CD1c-positive myeloid dendritic cell (primary cell): Measurements from ENCODE around the gene C5orf63.
"Not testable (repeated sequence)": the region's sequence is repeated elsewhere in the genome, so short reads cannot be mapped to it uniquely, and the experiment has no call there.

Experiments used
- DNase-seq: peaks from one replicate; pipeline ENCODE4 v3.0.0-alpha.2; 2016; ENCODE audit errors: extremely low spot score

C5orf63 gene

DNA sequence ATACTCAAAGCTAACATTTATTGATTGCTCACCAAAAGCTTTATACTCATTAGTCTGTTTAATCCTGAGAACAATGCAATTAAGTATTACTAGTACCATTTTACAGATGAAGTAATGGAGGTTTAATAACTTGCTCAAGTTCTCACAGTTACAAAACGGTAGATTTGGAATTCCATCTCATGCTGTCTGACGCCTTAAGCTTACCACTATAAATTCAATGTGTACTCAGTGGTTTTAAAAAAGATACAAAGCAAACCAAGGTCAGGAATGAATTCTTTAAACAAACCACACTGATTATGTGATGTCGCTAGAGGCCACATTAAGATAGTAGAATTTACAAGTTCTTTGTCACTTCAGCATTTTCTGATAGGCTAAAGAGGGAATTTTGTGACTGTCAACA, 1.2 kb upstream of the C5orf63 start:
- no peak for DNase-seq

GRCh38 chr5:127070243-127070642, 3.1 kb downstream of the C5orf63 start:
- no peak for DNase-seq

- DNase-seq = no peak
Measured at GRCh38 chr5:127068493-127069214, 4.6 kb downstream of the C5orf63 start.

DNA sequence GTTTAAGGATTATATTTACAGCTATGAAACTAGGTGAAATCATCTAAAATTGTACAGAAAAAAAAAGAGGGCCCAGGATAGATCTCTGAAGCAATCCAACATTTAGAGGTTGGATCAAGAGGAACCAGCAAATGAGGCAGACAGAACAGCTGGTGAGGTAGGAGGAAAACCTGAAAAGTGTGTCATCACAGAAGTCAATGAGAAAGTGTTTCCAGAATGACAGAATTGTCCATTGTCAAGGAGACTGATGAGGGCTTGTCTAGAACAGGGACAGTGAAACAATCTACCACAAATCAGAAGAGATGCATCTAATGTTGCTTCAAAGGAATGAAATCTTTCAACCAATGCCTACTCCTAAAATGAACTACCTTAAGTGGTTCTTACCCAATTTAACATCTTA, 6.6 kb downstream of the C5orf63 start:
- no peak for DNase-seq

GRCh38 chr5:127064253-127064840, 9.0 kb downstream of the C5orf63 start:
- no peak for DNase-seq

- DNase-seq = no peak
Measured at GRCh38 chr5:127063257-127063913, 9.9 kb downstream of the C5orf63 start.

DNA sequence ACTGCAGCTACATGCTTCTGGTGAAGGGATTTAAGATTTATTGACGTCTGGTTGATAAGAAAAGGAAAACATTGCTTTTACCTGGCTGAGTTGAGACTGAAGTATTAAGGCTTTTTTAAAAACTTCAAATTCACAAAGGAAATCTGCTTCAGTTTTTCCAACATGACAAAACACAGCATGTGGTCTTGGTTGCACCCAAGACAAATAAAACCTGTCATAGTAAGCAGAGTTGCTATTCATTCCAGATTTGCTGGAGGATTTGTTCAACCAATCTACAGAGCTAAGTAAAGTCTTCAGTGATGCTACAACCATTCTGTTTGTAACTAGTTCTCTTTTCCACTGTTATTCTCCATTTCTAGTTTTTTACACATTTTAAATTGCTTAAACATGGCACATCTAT, 11.3 kb downstream of the C5orf63 start:
- DNase-seq = no peak

DNA sequence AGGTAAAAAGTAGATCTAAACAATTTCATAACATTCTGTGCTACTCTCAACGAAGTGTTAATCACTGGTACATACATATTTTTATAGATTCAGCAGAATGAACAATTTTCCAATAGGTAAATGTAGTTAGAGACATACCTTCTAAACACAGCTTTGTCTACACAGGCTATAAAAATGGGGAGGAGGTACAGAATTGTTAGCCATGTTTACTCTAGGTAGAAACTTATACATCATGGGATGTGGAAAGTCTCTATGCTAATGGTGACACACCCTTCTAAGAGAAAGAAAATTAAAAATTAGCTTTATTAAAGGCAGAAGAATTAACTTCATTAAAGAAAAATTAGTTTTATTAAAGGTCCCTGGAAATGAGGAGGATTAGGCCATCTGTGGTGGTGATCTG, 11.8 kb downstream of the C5orf63 start:
- DNase-seq = no peak

GRCh38 chr5:127060470-127060985, 12.8 kb downstream of the C5orf63 start:
- no peak for DNase-seq

DNA sequence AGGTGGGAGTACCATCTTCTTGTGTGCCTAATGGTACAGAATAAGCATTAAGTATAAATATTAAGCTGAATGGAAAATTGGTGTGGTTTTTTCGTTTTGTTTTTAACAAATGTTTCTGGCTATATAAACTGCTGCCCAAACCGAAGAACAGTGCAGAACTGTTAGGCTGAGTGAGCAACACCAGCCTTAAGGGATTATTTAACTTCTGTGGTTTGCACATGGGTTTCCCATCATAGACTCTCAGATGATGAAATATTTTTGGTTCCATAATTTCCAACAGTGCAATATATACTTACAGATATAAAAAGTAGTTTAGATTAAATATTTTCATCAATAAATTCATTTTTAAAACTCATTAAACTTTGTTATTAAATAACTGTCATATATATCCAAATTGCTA, 16.4 kb downstream of the C5orf63 start:
- no peak for DNase-seq

- DNase-seq = no peak
Measured at GRCh38 chr5:127055880-127056653, 17.2 kb downstream of the C5orf63 start.

GRCh38 chr5:127053551-127053950, 19.8 kb downstream of the C5orf63 start:
- DNase-seq = not testable (repeated sequence)

DNA sequence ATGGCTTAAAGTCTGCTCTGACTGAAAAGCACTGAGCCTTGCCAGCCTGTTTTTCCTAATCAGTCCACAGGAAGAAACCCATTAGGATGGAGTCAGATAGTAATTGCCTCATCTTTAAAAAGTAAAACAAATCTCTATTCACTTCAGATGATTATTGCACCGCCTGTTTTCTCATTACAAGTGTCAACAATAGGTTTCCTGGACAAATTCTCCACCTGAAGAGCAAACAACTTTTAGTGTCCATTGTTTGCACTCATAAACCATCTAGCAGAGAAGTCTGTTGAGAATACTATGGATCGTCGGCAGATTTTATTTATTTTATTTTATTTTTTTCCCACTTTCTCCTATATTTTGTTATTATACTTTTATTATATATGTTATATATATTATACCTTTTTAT, 20.3 kb downstream of the C5orf63 start:
- no peak for DNase-seq

GRCh38 chr5:127051591-127051990, 21.7 kb downstream of the C5orf63 start:
- DNase-seq = no peak

DNA sequence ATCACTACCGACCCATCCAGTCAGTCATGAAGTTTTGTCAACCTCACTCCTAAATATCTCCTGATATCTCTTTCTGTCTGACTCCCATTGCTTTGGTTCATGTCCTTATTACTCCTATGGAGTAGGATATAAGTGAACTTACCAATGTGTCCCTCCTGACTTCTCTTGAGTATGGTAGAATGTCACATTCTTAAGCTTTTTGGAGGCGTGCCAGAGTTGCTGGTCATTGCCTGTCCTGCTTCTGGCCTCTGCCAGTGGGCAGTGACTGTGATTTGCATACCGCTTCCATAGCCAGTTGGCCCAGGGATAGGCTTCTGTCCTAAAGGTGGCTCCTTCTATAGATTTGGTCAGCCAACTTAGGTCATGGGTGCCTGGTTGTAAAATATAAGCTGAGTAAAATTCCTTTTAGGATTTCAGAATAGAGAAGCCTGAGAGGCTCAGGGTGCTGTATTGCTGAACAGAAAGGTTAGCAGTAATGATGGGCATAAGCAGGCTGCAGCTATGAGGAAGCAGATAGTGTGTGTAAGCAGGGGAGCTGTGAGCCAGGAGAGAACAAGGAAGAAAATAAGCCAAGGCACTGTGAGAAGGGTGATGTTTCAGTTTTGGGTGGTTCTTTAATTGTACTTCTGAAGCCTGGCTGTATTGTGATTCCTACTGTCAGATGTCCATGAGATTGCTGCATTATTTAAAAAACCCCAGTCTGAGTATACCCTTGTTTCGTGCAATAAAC, 26.8 kb downstream of the C5orf63 start:
- no peak for DNase-seq

- no peak for DNase-seq
Measured at GRCh38 chr5:127042593-127042992, 30.7 kb downstream of the C5orf63 start.

GRCh38 chr5:127041571-127041970, 31.7 kb downstream of the C5orf63 start:
- DNase-seq = no peak

DNA sequence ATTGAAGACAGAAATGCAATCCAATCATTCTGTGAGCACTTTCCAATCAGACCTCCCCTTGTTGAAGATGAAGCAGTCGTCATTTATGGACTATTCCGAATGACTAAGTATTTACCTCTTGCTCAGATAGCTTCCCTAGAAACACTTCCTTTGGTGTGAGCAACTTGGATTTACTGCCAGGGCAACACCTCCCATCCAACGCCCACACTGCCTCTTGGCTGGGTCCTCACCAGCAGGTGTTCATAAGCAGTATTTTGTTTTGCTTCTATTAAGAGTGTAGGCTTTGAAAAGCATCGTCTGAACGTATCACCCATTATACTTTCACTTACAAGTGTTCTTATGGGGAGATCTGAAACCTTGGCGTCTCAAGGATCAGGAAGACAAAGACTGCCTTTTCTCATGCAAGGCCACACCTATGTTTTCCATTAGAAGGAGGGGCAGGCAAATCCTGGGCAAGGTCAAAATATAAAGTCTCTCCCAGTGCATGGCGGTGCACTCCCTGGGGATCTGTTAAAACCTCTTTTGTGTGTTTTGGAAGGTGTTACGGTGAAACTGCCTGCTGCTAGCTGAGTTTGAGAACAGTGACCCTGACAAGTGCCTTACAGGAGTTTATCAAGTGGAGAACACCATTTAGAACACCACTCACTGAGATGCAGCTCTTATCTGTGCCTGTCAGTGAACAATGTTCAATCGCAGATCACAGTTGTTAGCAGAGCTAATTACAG, 32.3 kb downstream of the C5orf63 start:
- DNase-seq = no peak

GRCh38 chr5:127038550-127038949, 34.8 kb downstream of the C5orf63 start:
- no peak for DNase-seq

DNA sequence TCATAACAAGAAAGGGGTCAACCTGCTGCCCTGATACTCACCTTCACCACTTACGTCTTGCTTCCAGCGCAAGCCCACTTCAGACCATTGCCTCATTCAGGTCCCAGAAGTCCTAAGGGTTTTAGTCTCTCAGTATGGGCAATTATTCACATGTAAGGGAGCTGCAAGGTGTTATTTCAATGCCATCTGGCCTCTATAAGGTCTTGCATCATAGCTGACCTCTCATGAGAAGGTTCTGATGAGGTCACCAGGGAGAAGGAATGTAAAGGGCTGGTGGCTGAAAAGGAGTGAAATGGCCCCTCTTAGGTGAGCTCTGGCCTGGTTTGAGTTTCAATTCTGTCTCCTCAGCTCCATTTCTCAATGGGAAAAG, 41.5 kb downstream of the C5orf63 start:
- DNase-seq = no peak
